ENCODE measurements around the gene CCDC50. TPM values are rescaled to one million over a fixed set of nuclear protein-coding genes. Genes with fewer than 3 reads are reported as not detected.

The CCDC50 gene
- total RNA-seq, 1 donor from 2014 or later = 51.2 TPM

GRCh38 chr3:191398607-191399006, 69.4 kb downstream of the CCDC50 start:
- Histone ChIP-seq H3K4me1 (peaks cover 6% of the 10 kb centered on the region), H3K27ac (no peak overlapping the region), H3K36me3 (no peaks in the 10 kb centered on the region), H3K9ac (no peak overlapping the region), H3K27me3 (no peaks in the 10 kb centered on the region), H3K4me2 (no peak overlapping the region), H4K20me1 (ENCODE audit: low read depth) (no peaks in the 10 kb centered on the region), H3K79me2 (ENCODE audit: low read depth) (no peaks in the 10 kb centered on the region), H3K9me3 (ENCODE audit: low read depth) (no peaks in the 10 kb centered on the region), H3K4me3 (no peak overlapping the region), H2AFZ (replicated peaks) (no peak overlapping the region), H3F3A (ENCODE audit: low read depth) (no peaks in the 10 kb centered on the region)
- Mint-ChIP-seq H3K27ac (no peak overlapping the region), H3K9me3 (peaks cover 2% of the 10 kb centered on the region), H3K4me3 (no peak overlapping the region), H3K36me3 (peaks cover 20% of the 10 kb centered on the region), H3K4me1 (peaks cover 4% of the 10 kb centered on the region), H3K27me3 (ENCODE audit: insufficient read depth, low read depth) (no peaks in the 10 kb centered on the region)
- no peak for DNase-seq (ENCODE audit: low spot score)
- TF ChIP-seq EZH2 (IDR thresholded peaks at IDR 0.05) (no peak), EZH2phosphoT487 (IDR thresholded peaks at IDR 0.05) (no peak), CTCF (IDR thresholded peaks at IDR 0.05) (no peak)

GRCh38 chr3:191399918-191400317, 70.7 kb downstream of the CCDC50 start:
- H3K27me3 ChIP-seq = no peaks in the 10 kb centered on the region
- H2AFZ ChIP-seq (replicated peaks) = no peak overlapping the region
- H3K4me1 ChIP-seq = peaks cover 6% of the 10 kb centered on the region
- peaks cover 2% of the 10 kb centered on the region for H3K9me3 Mint-ChIP-seq
- H3K36me3 ChIP-seq = no peaks in the 10 kb centered on the region
- no peaks in the 10 kb centered on the region for H4K20me1 ChIP-seq (ENCODE audit: low read depth)
- H3K4me1 Mint-ChIP-seq = peaks cover 4% of the 10 kb centered on the region
- H3K9ac ChIP-seq = no peak overlapping the region
- H3K4me2 ChIP-seq = no peak overlapping the region
- no peaks in the 10 kb centered on the region for H3K9me3 ChIP-seq (ENCODE audit: low read depth)
- no peak for TF ChIP-seq EZH2phosphoT487 (IDR thresholded peaks at IDR 0.05)
- no peak overlapping the region for H3K27ac Mint-ChIP-seq
- DNase-seq (ENCODE audit: low spot score) = no peak
- no peaks in the 10 kb centered on the region for H3K27me3 Mint-ChIP-seq (ENCODE audit: insufficient read depth, low read depth)
- H3K36me3 Mint-ChIP-seq = peaks cover 20% of the 10 kb centered on the region
- no peak overlapping the region for H3K4me3 Mint-ChIP-seq
- no peak overlapping the region for H3K27ac ChIP-seq
- H3K79me2 ChIP-seq (ENCODE audit: low read depth) = no peaks in the 10 kb centered on the region
- H3K4me3 ChIP-seq = no peak overlapping the region
- no peaks in the 10 kb centered on the region for H3F3A ChIP-seq (ENCODE audit: low read depth)

- H3K4me1 ChIP-seq = peaks cover 6% of the 10 kb centered on the region
- H3K27ac ChIP-seq = no peak overlapping the region
- no peaks in the 10 kb centered on the region for H3K27me3 ChIP-seq
- no peak overlapping the region for H2AFZ ChIP-seq (replicated peaks)
- H3F3A ChIP-seq (ENCODE audit: low read depth) = no peaks in the 10 kb centered on the region
- no peak for DNase-seq (ENCODE audit: low spot score)
- no peak overlapping the region for H3K4me3 Mint-ChIP-seq
- no peak overlapping the region for H3K27ac Mint-ChIP-seq
- H3K9me3 ChIP-seq (ENCODE audit: low read depth) = no peaks in the 10 kb centered on the region
- H3K9ac ChIP-seq = no peak overlapping the region
- H3K9me3 Mint-ChIP-seq = peaks cover 4% of the 10 kb centered on the region
- H4K20me1 ChIP-seq (ENCODE audit: low read depth) = no peaks in the 10 kb centered on the region
- no peaks in the 10 kb centered on the region for H3K27me3 Mint-ChIP-seq (ENCODE audit: insufficient read depth, low read depth)
- H3K36me3 ChIP-seq = no peaks in the 10 kb centered on the region
- no peak overlapping the region for H3K4me3 ChIP-seq
- peaks cover 4% of the 10 kb centered on the region for H3K4me1 Mint-ChIP-seq
- H3K4me2 ChIP-seq = no peak overlapping the region
- no peaks in the 10 kb centered on the region for H3K79me2 ChIP-seq (ENCODE audit: low read depth)
- TF ChIP-seq EZH2phosphoT487 (IDR thresholded peaks at IDR 0.05) = no peak
- no peak for TF ChIP-seq EZH2 (IDR thresholded peaks at IDR 0.05)
- TF ChIP-seq CTCF (IDR thresholded peaks at IDR 0.05) = no peak
- peaks cover 12% of the 10 kb centered on the region for H3K36me3 Mint-ChIP-seq
Observed at GRCh38 chr3:191401775-191402357, 72.7 kb downstream of the CCDC50 start.

- Mint-ChIP-seq H3K27ac (no peak overlapping the region), H3K36me3 (peaks cover 7% of the 10 kb centered on the region), H3K4me1 (no peaks in the 10 kb centered on the region), H3K4me3 (no peak overlapping the region), H3K27me3 (ENCODE audit: insufficient read depth, low read depth) (no peaks in the 10 kb centered on the region), H3K9me3 (peaks cover 30% of the 10 kb centered on the region)
- Histone ChIP-seq H3F3A (ENCODE audit: low read depth) (no peaks in the 10 kb centered on the region), H3K36me3 (no peaks in the 10 kb centered on the region), H3K79me2 (ENCODE audit: low read depth) (no peaks in the 10 kb centered on the region), H3K27ac (no peak overlapping the region), H2AFZ (replicated peaks) (no peak overlapping the region), H4K20me1 (ENCODE audit: low read depth) (no peaks in the 10 kb centered on the region), H3K27me3 (no peaks in the 10 kb centered on the region), H3K4me3 (no peak overlapping the region), H3K4me1 (no peaks in the 10 kb centered on the region), H3K9ac (no peak overlapping the region), H3K4me2 (no peak overlapping the region), H3K9me3 (ENCODE audit: low read depth) (peaks cover 9% of the 10 kb centered on the region)
- no peak for TF ChIP-seq CTCF (IDR thresholded peaks at IDR 0.05)
- TF ChIP-seq EZH2 (IDR thresholded peaks at IDR 0.05) = no peak
- no peak for TF ChIP-seq EZH2phosphoT487 (IDR thresholded peaks at IDR 0.05)
- no peak for DNase-seq (ENCODE audit: low spot score)
Observed at GRCh38 chr3:191409791-191410359, 80.7 kb downstream of the CCDC50 start.

Measured in neural progenitor cell (in vitro differentiated cells).